H1 (cell line): ENCODE measurements around the gene POU5F1. TPM values are rescaled to one million over a fixed set of nuclear protein-coding genes. Genes with fewer than 3 reads are reported as not detected.

Experiments
- CTCF ChIA-PET: fragments of 300-600 bp; sonication (Branson Sonifier 250); formaldehyde crosslinking; loops from one replicate; lab custom pipeline; 2021; ENCODE audit not compliant: partially characterized antibody; lab: Charles Lee
- POLR2A ChIA-PET: fragments of 300-600 bp; sonication (Branson Sonifier 250); formaldehyde crosslinking; loops from one replicate; lab custom pipeline; 2021; ENCODE audit warnings: inconsistent platforms; ENCODE audit not compliant: partially characterized antibody; lab: Charles Lee
- DNase-seq, 2 experiments: peaks; one replicate each; pipeline versions ENCODE4 v3.0.0 to v3.0.0-alpha.2; 2010 to 2022; ENCODE audit warnings: low spot score in 2 of 2, low read depth in 1 of 2, mixed read lengths in 1 of 2
- FAIRE-seq: peaks from 2 replicates; lab custom pipeline; 2011; peaks lifted over from hg19 to GRCh38; lab: Jason Lieb, UNC
- H2AFZ ChIP-seq: 2 replicates; pipeline ENCODE4 v1.8.1; 2012; ENCODE audit warnings: low read length, inconsistent platforms
- H2AK5ac ChIP-seq: 2 replicates; pipeline ENCODE4 v1.6.1; 2013; ENCODE audit warnings: low read depth, low read length
- H2BK120ac ChIP-seq: replicated peaks from 2 replicates; pipeline ENCODE3; 2013; ENCODE audit warnings: low read depth, low read length, inconsistent platforms
- H2BK12ac ChIP-seq: 2 replicates; pipeline ENCODE4 v1.6.1; 2013; ENCODE audit warnings: low read depth, low read length
- H2BK15ac ChIP-seq: 2 replicates; pipeline ENCODE4 v1.6.1; 2013; ENCODE audit warnings: low read length
- H2BK20ac ChIP-seq: 2 replicates; pipeline ENCODE4 v1.6.1; 2013; ENCODE audit warnings: low read length
- H2BK5ac ChIP-seq: 2 replicates; pipeline ENCODE4 v1.6.1; 2013; ENCODE audit warnings: low read depth, low read length
- H3K14ac ChIP-seq: 2 replicates; pipeline ENCODE4 v1.6.1; 2013; ENCODE audit warnings: inconsistent platforms; ENCODE audit not compliant: insufficient read length
- H3K18ac ChIP-seq: 2 replicates; pipeline ENCODE4 v1.6.1; 2013; ENCODE audit warnings: low read length; ENCODE audit errors: extremely low read depth
- H3K23ac ChIP-seq: 2 replicates; pipeline ENCODE4 v1.6.1; 2013; ENCODE audit warnings: inconsistent platforms; ENCODE audit not compliant: insufficient read length
- H3K23me2 ChIP-seq: 2 replicates; pipeline ENCODE4 v1.6.1; 2013; ENCODE audit warnings: low read depth, low read length
- H3K27ac ChIP-seq: 2 replicates; pipeline ENCODE4 v1.6.1; 2011; ENCODE audit warnings: low read depth, low read length, inconsistent platforms
- H3K27me3 ChIP-seq, 4 experiments: replicated peaks in 1 of 4; 1 replicate in 1 of 4; 2 replicates in 3 of 4; pipeline versions ENCODE4 v1.6.1 to v1.8.1; 2011 to 2013; ENCODE audit warnings: low read length in 3 of 4, mild to moderate bottlenecking in 3 of 4, inconsistent platforms in 2 of 4, mixed read lengths in 2 of 4, moderate library complexity in 1 of 4; ENCODE audit not compliant: control insufficient read depth in 3 of 4, insufficient read depth in 3 of 4; ENCODE audit errors: extremely low read depth in 1 of 4
- H3K36me3 ChIP-seq, 4 experiments: 2 replicates each; pipeline versions ENCODE4 v1.6.1 to v1.8.1; 2011 to 2013; ENCODE audit warnings: mild to moderate bottlenecking in 4 of 4, low read length in 3 of 4, moderate library complexity in 2 of 4, control low read depth in 1 of 4, inconsistent platforms in 1 of 4; ENCODE audit not compliant: insufficient read depth in 4 of 4, control insufficient read depth in 2 of 4
- H3K4ac ChIP-seq: replicated peaks from 2 replicates; pipeline ENCODE3; 2013; ENCODE audit warnings: low read length, low read depth, mixed read lengths, inconsistent platforms; ENCODE audit not compliant: insufficient read length
- H3K4me1 ChIP-seq, 4 experiments: replicated peaks in 1 of 4; 1 replicate in 1 of 4; 2 replicates in 3 of 4; pipeline versions ENCODE4 v1.6.1 to v1.8.1; 2011 to 2013; ENCODE audit warnings: low read length in 3 of 4, inconsistent platforms in 2 of 4, mixed read lengths in 1 of 4; ENCODE audit not compliant: insufficient read depth in 4 of 4, control insufficient read depth in 3 of 4
- H3K4me2 ChIP-seq, 2 experiments: 2 replicates each; pipeline versions ENCODE4 v1.6.1 to v1.8.1; 2011 to 2013; ENCODE audit warnings: low read depth in 2 of 2, low read length in 2 of 2, control low read depth in 1 of 2, inconsistent platforms in 1 of 2, mild to moderate bottlenecking in 1 of 2; ENCODE audit not compliant: insufficient read depth in 1 of 2
- H3K4me3 ChIP-seq, 4 experiments: fragments of 200-600, 300-600 bp in 1 of 4; sonication (generic), shearing (Covaris generic), sonication (Bioruptor Twin) in 1 of 4; 2 replicates each; pipeline versions ENCODE4 v1.5.1 to v1.8.1; 2011 to 2016; ENCODE audit warnings: low read length in 4 of 4, low read depth in 3 of 4, control low read depth in 2 of 4, inconsistent platforms in 2 of 4, mild to moderate bottlenecking in 2 of 4, mixed read lengths in 1 of 4, moderate library complexity in 1 of 4; ENCODE audit not compliant: insufficient read depth in 2 of 4; ENCODE audit errors: extremely low read depth in 1 of 4
- H3K56ac ChIP-seq: replicated peaks from 2 replicates; pipeline ENCODE3; 2013; ENCODE audit warnings: low read depth, mild to moderate bottlenecking, mixed read lengths, low read length, inconsistent platforms; ENCODE audit not compliant: insufficient read length
- H3K79me1 ChIP-seq: 2 replicates; pipeline ENCODE4 v1.6.1; 2013; ENCODE audit warnings: low read depth, low read length, control low read depth
- H3K79me2 ChIP-seq, 2 experiments: 2 replicates each; pipeline versions ENCODE4 v1.6.1 to v1.8.1; 2012 to 2013; ENCODE audit warnings: low read length in 2 of 2, mild to moderate bottlenecking in 2 of 2, inconsistent platforms in 1 of 2; ENCODE audit not compliant: insufficient read depth in 2 of 2, control insufficient read depth in 1 of 2
- H3K9ac ChIP-seq, 4 experiments: replicated peaks in 1 of 4; 1 replicate in 1 of 4; 2 replicates in 3 of 4; pipeline versions ENCODE4 v1.6.1 to v1.8.1; 2011 to 2013; ENCODE audit warnings: low read depth in 3 of 4, low read length in 3 of 4, control low read depth in 2 of 4, mild to moderate bottlenecking in 2 of 4, moderate library complexity in 2 of 4, inconsistent platforms in 1 of 4; ENCODE audit errors: extremely low read depth in 1 of 4
- H3K9me3 ChIP-seq, 2 experiments: 2 replicates each; pipeline versions ENCODE4 v1.6.1 to v1.8.1; 2012 to 2013; ENCODE audit warnings: mild to moderate bottlenecking in 2 of 2, moderate library complexity in 2 of 2, control low read depth in 1 of 2, inconsistent platforms in 1 of 2, low read depth in 1 of 2, low read length in 1 of 2, mixed read lengths in 1 of 2; ENCODE audit not compliant: insufficient read depth in 2 of 2
- H4K20me1 ChIP-seq, 2 experiments: replicated peaks in 1 of 2; 2 replicates each; pipeline versions ENCODE3 to v1.8.1; 2011 to 2013; ENCODE audit warnings: inconsistent platforms in 2 of 2, low read length in 2 of 2, mild to moderate bottlenecking in 1 of 2; ENCODE audit not compliant: insufficient read depth in 2 of 2, control insufficient read depth in 1 of 2
- H4K5ac ChIP-seq: 2 replicates; pipeline ENCODE4 v1.6.1; 2013; ENCODE audit warnings: low read length, low read depth, mixed read lengths, inconsistent platforms; ENCODE audit not compliant: insufficient read length
- H4K8ac ChIP-seq: 2 replicates; pipeline ENCODE4 v1.8.0; 2013; ENCODE audit warnings: mild to moderate bottlenecking, moderate library complexity, low read length, inconsistent platforms; ENCODE audit not compliant: insufficient read depth; ENCODE audit errors: extremely low read depth
- H4K91ac ChIP-seq: replicated peaks from 2 replicates; pipeline ENCODE3; 2013; ENCODE audit warnings: low read length, mixed read lengths, inconsistent platforms; ENCODE audit not compliant: insufficient read length
- ATF3 ChIP-seq: IDR thresholded peaks from 2 replicates; pipeline ENCODE4 v1.6.1; 2011; ENCODE audit warnings: low read depth, mild to moderate bottlenecking, low read length; ENCODE audit not compliant: insufficient read depth
- CTBP2 ChIP-seq: IDR thresholded peaks from 2 replicates; pipeline ENCODE4 v1.7.0; 2011; ENCODE audit warnings: borderline replicate concordance, mild to moderate bottlenecking, moderate library complexity, mixed read lengths, low read length; ENCODE audit not compliant: insufficient read depth, insufficient read length
- EGR1 ChIP-seq: IDR thresholded peaks from 2 replicates; pipeline ENCODE4 v1.6.1; 2011; ENCODE audit warnings: low read depth, low read length, borderline replicate concordance
- FOSL1 ChIP-seq: IDR thresholded peaks from 2 replicates; pipeline ENCODE4 v1.6.1; 2011; ENCODE audit warnings: mild to moderate bottlenecking, low read depth, low read length, moderate library complexity; ENCODE audit not compliant: insufficient read depth
- MAFK ChIP-seq: IDR thresholded peaks from 2 replicates; pipeline ENCODE4 v1.6.1; 2012; ENCODE audit warnings: low read depth, mild to moderate bottlenecking, improper control_type of control experiment, low read length
- PHF8 ChIP-seq: fragments of 200-600 bp; sonication (generic); conservative IDR thresholded peaks from 2 replicates; pipeline ENCODE4 v1.7.1; 2012; ENCODE audit warnings: low read depth, mild to moderate bottlenecking, inconsistent platforms, low read length, moderate library complexity
- POLR2A ChIP-seq, 2 experiments: IDR thresholded peaks; 1 replicate in 1 of 2; 2 replicates in 1 of 2; pipeline ENCODE4 v1.6.1; 2011; ENCODE audit warnings: low read depth in 2 of 2, low read length in 2 of 2, mild to moderate bottlenecking in 2 of 2; ENCODE audit errors: control extremely low read depth in 1 of 2
- RAD21 ChIP-seq, 2 experiments: IDR thresholded peaks in 1 of 2; conservative IDR thresholded peaks in 1 of 2; 2 replicates each; pipeline ENCODE4 v1.6.1; 2011; ENCODE audit warnings: low read depth in 2 of 2, low read length in 2 of 2, improper control_type of control experiment in 1 of 2, inconsistent platforms in 1 of 2, mild to moderate bottlenecking in 1 of 2, moderate library complexity in 1 of 2
- TAF1 ChIP-seq: IDR thresholded peaks from 2 replicates; pipeline ENCODE4 v1.6.1; 2011; ENCODE audit warnings: mild to moderate bottlenecking, low read depth, low read length
- USF2 ChIP-seq: IDR thresholded peaks from 2 replicates; pipeline ENCODE4 v1.6.1; 2011; ENCODE audit warnings: low read length, improper control_type of control experiment
- WGBS, 2 experiments: shearing (Covaris generic) in 1 of 2; methylation state at CpG; one replicate each; pipeline versions ENCODE4 v1.1.6 to v1.1.7; 2013 to 2015; ENCODE audit warnings: low lambda C conversion rate in 2 of 2, mixed read lengths in 2 of 2, inconsistent platforms in 1 of 2, low coverage in 1 of 2, missing lambda C conversion rate in 1 of 2; ENCODE audit not compliant: insufficient replicate concordance in 2 of 2, insufficient coverage in 1 of 2, insufficient read length in 1 of 2; ENCODE audit errors: extremely low coverage in 1 of 2, missing lambda C conversion rate in 1 of 2; 5-methylcytosine and 5-hydroxymethylcytosine counted together
- polyA plus RNA-seq, 7 experiments: library from polyadenylated mRNA; depleted of rRNA in 3 of 7; stranded (reverse) in 5 of 7; unstranded in 2 of 7; fragments of >200 nt in 5 of 7; fragments of 200-250 nt in 2 of 7; gene quantifications; 1 replicate in 5 of 7; 2 replicates in 1 of 7; 4 replicates in 1 of 7; pipeline versions ENCODE4 v1.2.1 to v1.2.3, GENCODE V29; 2011 to 2013; ENCODE audit warnings: missing spikeins in 2 of 7, mixed read lengths in 2 of 7
- total RNA-seq: library from RNA; stranded (reverse); fragmentation: NEBNext Ultra II Directional; extraction: Animal tissue kit (Norgen Biotek cat#: 25700); gene quantifications from 2 replicates; pipeline ENCODE4 v1.2.1, GENCODE V29; 2021

POU5F1 gene
- total and polyA plus RNA-seq, 2 of the 8 experiments (the other 6 are each of a cell fraction or from before 2014, with no cell fraction given), result 2,437 to 2,526 TPM

- no peak overlapping the region for H4K91ac ChIP-seq
- no peak for TF ChIP-seq FOSL1
- TF ChIP-seq EGR1, result no peak
- no peak for TF ChIP-seq USF2
- TF ChIP-seq MAFK, result no peak
- TF ChIP-seq RAD21 (IDR thresholded peaks at IDR 0.05 in 1 of 2, conservative IDR thresholded peaks at IDR 0.05 in 1 of 2; ENCODE audit: low read depth in 2 of 2, low read length in 2 of 2), result no peak
- TF ChIP-seq ATF3, result no peak
- no peak for TF ChIP-seq CTBP2
- TF ChIP-seq PHF8, result no peak
- TF ChIP-seq TAF1, result no peak
- TF ChIP-seq POLR2A (IDR thresholded peaks at IDR 0.05; ENCODE audit: control extremely low read depth in 1 of 2, low read depth in 2 of 2, low read length in 2 of 2), result no peak
These were observed 23.8 kb upstream of the POU5F1 start for GRCh38 chr6:31194061-31194834.

More at GRCh38 chr6:31194061-31194834, 23.8 kb upstream of the POU5F1 start:
- ChIA-PET POLR2A (interaction anchor here (61.6 kb wide), 1 partner anchor 47 kb away, joined by 2251 read pairs; the partner anchor contains the start of genes CCHCR1, CDSN, POU5F1 and PSORS1C1), CTCF (interaction anchor here (1.0 to 11.0 kb wide), 16 partner anchors 11 to 189 kb away, joined by 3 to 103 read pairs (median 14); partner anchors contain the start of genes PSORS1C2 and TCF19)
- Histone ChIP-seq H3K4me2 (no peak overlapping the region), H4K8ac (no peak overlapping the region), H3K27ac (no peak overlapping the region), H3K9ac (no peak overlapping the region), H3K9me3 (peaks cover 0 to 4% of the 10 kb centered on the region in 2 experiments; a peak in 1 of 4 replicates), H3K14ac (no peak overlapping the region), H4K5ac (no peak overlapping the region), H2BK12ac (no peak overlapping the region), H3K56ac (no peak overlapping the region), H3K79me1 (no peaks in the 10 kb centered on the region), H2AFZ (no peak overlapping the region), H3K4me3 (no peak overlapping the region), H3K4me1 (peaks cover 0 to 2% (median 0%) of the 10 kb centered on the region in 4 experiments; a peak in 2 of 7 replicates), H2BK15ac (no peak overlapping the region), H3K23ac (no peak overlapping the region), H4K20me1 (no peaks in the 10 kb centered on the region), H2BK20ac (no peak overlapping the region), H2AK5ac (no peak overlapping the region), H3K79me2 (no peaks in the 10 kb centered on the region), H3K18ac (no peak overlapping the region), H2BK120ac (no peak overlapping the region), H3K4ac (no peak overlapping the region), H3K27me3 (no peaks in the 10 kb centered on the region), H3K23me2 (no peaks in the 10 kb centered on the region; the same call in 1 of the 2 replicates), H3K36me3 (no peaks in the 10 kb centered on the region), H2BK5ac (no peak overlapping the region)
- FAIRE-seq, result no peak
- DNase-seq, result no peak
- 94% methylated on average over 6 of the region's 6 CpGs; no CpG with 5 or more reads in 1 of the 2 experiments for WGBS, 2 experiments
